Right renal pelvis (tissue), 4 donors: ENCODE results near the gene ARHGEF10L. TPM values are rescaled to one million over a fixed set of nuclear protein-coding genes. Genes with fewer than 3 reads are reported as not detected.

Experiments used
- DNase-seq, 4 donors: peaks; one replicate each; pipeline ENCODE4 v3.0.0-alpha.2; 2013; ENCODE audit warnings: low read depth in 4 of 4, low spot score in 3 of 4, missing footprints in 1 of 4
- polyA plus RNA-seq, 4 donors: library from polyadenylated mRNA; unstranded; fragments of 120-200 nt; gene quantifications; one replicate each; pipeline ENCODE4 v1.2.1, GENCODE V29; 2013; ENCODE audit not compliant: insufficient read length in 4 of 4

The ARHGEF10L gene
- polyA plus RNA-seq, 4 donors: 40.6 to 51.3 (median 44.6) TPM

- no peak for DNase-seq
These were observed 130.5 kb downstream of the ARHGEF10L start for GRCh38 chr1:17669866-17670451.

GRCh38 chr1:17670587-17671313 lies 131.3 kb downstream of the ARHGEF10L start:
- DNase-seq: no peak

- no peak for DNase-seq
These were observed 131.8 kb downstream of the ARHGEF10L start for GRCh38 chr1:17671314-17671705.

GRCh38 chr1:17671741-17672140 lies 132.2 kb downstream of the ARHGEF10L start:
- no peak for DNase-seq

GRCh38 chr1:17672226-17672625 lies 132.7 kb downstream of the ARHGEF10L start:
- no peak for DNase-seq

- DNase-seq: no peak
These were observed 134.0 kb downstream of the ARHGEF10L start for GRCh38 chr1:17673329-17674072.

GRCh38 chr1:17674726-17675500 lies 135.4 kb downstream of the ARHGEF10L start:
- DNase-seq: no peak

GRCh38 chr1:17675744-17676143 lies 136.2 kb downstream of the ARHGEF10L start:
- no peak for DNase-seq

- no peak for DNase-seq
These were observed 137.0 kb downstream of the ARHGEF10L start for GRCh38 chr1:17676387-17677060.

GRCh38 chr1:17678011-17678410 lies 138.5 kb downstream of the ARHGEF10L start:
- no peak for DNase-seq

GRCh38 chr1:17679856-17680255 lies 140.4 kb downstream of the ARHGEF10L start:
- no peak for DNase-seq

GRCh38 chr1:17680308-17680707 lies 140.8 kb downstream of the ARHGEF10L start:
- no peak for DNase-seq

GRCh38 chr1:17682400-17682799 lies 142.9 kb downstream of the ARHGEF10L start:
- peak in 1 of 4 donors; percentile 70 for DNase-seq

GRCh38 chr1:17683598-17683997 lies 144.1 kb downstream of the ARHGEF10L start:
- DNase-seq: no peak

GRCh38 chr1:17684810-17685209 lies 145.3 kb downstream of the ARHGEF10L start:
- no peak for DNase-seq

GRCh38 chr1:17686258-17686657 lies 146.8 kb downstream of the ARHGEF10L start:
- DNase-seq: no peak

- DNase-seq: no peak
These were observed 147.6 kb downstream of the ARHGEF10L start for GRCh38 chr1:17687145-17687544.

GRCh38 chr1:17688217-17688810 lies 148.8 kb downstream of the ARHGEF10L start:
- no peak for DNase-seq

GRCh38 chr1:17689011-17689410 lies 149.5 kb downstream of the ARHGEF10L start:
- no peak for DNase-seq
